GM10266 (cell line): Measurements from ENCODE around the gene FNDC4.

Source experiments
- DNase-seq: peaks from one replicate; pipeline ENCODE4 v3.0.0; 2012; ENCODE audit errors: extremely low spot score
- TF ChIP-seq, protein P1 (sequence below): IDR thresholded peaks from 2 replicates; pipeline ENCODE4 v1.5.1; 2012; ENCODE audit warnings: mild to moderate bottlenecking, low read depth; ENCODE audit not compliant: control insufficient read depth, insufficient read depth; ENCODE audit errors: missing control alignments

Gene FNDC4

DNA sequence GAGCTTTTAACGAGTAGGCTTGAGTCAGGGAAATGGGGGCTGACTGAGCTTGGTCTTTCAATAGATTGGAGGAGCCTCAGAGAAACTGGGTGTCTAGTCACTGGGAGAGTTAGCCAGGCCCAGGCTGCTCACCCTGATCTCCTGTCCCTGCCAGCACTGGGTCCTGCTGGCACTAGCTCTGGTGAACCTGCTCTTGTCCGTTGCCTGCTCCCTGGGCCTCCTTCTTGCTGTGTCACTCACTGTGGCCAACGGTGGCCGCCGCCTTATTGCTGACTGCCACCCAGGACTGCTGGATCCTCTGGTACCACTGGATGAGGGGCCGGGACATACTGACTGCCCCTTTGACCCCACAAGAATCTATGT, 52.1 kb downstream of the FNDC4 start:
- no peak for DNase-seq
- TF ChIP-seq, protein P1, sequence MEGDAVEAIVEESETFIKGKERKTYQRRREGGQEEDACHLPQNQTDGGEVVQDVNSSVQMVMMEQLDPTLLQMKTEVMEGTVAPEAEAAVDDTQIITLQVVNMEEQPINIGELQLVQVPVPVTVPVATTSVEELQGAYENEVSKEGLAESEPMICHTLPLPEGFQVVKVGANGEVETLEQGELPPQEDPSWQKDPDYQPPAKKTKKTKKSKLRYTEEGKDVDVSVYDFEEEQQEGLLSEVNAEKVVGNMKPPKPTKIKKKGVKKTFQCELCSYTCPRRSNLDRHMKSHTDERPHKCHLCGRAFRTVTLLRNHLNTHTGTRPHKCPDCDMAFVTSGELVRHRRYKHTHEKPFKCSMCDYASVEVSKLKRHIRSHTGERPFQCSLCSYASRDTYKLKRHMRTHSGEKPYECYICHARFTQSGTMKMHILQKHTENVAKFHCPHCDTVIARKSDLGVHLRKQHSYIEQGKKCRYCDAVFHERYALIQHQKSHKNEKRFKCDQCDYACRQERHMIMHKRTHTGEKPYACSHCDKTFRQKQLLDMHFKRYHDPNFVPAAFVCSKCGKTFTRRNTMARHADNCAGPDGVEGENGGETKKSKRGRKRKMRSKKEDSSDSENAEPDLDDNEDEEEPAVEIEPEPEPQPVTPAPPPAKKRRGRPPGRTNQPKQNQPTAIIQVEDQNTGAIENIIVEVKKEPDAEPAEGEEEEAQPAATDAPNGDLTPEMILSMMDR, result no peak

DNA sequence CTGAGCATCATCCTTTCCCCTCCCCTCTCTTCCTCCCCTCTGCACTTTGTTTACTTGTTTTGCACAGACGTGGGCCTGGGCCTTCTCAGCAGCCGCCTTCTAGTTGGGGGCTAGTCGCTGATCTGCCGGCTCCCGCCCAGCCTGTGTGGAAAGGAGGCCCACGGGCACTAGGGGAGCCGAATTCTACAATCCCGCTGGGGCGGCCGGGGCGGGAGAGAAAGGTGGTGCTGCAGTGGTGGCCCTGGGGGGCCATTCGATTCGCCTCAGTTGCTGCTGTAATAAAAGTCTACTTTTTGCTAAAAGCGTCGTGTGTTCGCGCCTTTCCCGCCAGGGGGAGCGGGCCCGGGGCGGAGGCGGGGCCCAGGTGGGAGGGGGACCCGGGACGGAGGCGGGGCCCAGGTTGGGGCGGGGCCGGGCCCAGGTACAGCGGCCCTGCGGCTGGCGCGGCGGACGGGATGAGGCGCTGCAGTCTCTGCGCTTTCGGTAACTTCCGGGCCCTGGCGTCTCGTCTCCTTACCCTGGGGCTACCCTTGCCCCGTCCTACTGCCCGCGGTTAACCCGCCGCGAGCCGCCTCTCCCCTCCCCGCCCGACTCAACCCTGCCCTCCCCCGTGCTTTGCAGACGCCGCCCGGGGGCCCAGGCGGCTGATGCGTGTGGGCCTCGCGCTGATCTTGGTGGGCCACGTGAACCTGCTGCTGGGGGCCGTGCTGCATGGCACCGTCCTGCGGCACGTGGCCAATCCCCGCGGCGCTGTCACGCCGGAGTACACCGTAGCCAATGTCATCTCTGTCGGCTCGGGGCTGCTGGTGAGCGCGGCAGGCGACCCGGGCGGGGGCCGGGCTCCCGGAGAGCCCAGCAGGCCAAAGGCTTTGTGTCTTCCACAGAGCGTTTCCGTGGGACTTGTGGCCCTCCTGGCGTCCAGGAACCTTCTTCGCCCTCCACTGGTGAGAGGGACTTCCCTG, 52.8 kb downstream of the FNDC4 start, which contains the start of gene KRTCAP3:
Gene KRTCAP3, plus strand, starts transcription at position 424 of the 962 bp plus-strand sequence. Its CDS starts 32 bp downstream, at position 456.
- TF ChIP-seq, protein P1, result no peak
- peak; percentile 32 for DNase-seq
